GM19455 (cell line): ENCODE measurements around the gene ZNF501.

Experiments used
- ATAC-seq: cut with Tn5 transposase; IDR thresholded peaks from one replicate; pipeline ENCODE4 v1.9.1; 2021; ENCODE audit not compliant: unreplicated experiment

Gene ZNF501

GRCh38 chr3:44729384-44729910 lies at the start of gene ZNF501:
Gene ZNF501, plus strand, starts transcription at chr3:44729635. Its CDS starts 4,787 bp downstream, at chr3:44734422.
- no peak for ATAC-seq

DNA sequence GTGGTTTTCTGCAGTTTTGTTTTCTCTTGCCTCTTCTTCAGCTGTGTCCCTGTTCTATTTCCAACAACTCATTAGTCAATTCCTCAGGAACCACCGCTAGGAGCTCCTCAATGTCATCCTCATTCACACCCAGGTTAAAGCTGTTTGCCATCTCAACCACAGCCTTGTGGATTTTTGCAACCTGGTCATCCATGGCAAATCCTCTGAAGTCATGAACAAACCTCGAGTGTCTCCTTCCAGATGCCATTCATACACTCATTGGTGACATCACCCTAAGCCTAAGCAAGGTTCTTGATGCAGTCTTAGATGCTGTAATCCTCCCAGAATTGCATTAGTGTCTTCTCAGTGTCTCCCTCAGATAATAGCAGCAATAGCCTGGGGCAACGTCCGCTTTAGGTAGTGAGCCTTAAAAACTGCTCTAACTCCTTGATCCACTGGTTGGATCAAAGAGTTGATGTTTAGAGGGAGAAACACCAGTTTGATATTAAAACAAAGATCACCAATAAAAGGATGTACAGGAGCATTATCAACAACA lies 48.4 kb upstream of the ZNF501 start:
- ATAC-seq: no peak

GRCh38 chr3:44682182-44682896 lies 47.1 kb upstream of the ZNF501 start:
- ATAC-seq: no peak

DNA sequence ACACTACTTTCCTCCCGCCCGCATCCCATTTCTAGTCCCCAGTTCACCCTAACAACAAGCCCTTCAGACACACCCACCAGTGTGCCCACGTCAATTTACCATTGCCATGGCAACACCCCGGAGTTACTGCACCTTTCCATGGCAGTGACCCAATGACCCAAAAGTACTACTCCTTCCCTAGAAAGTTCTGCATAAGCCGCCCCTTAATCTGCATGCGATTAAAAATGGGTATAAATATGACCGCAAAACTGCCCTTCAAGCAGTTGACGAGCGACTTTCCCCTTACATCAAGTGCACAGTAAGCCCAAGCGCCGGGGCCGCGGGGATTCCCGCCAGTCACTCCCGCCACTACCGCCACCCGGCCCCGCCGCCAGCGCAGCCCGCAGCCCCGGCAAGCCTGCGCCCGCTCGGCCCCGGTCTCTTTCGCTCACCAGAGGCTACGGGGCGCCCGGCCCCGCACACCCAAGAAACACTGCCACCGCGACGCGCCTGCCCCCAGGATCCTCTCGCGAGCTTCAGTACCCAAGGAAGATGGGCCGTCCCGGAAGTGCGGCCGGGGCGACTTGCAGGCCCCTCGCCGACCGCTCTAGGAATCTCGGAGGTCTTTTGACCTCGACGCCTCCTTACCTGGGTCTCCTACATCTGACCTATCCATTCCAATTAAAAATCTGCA lies 44.2 kb upstream of the ZNF501 start:
- ATAC-seq: peak; percentile 57

DNA sequence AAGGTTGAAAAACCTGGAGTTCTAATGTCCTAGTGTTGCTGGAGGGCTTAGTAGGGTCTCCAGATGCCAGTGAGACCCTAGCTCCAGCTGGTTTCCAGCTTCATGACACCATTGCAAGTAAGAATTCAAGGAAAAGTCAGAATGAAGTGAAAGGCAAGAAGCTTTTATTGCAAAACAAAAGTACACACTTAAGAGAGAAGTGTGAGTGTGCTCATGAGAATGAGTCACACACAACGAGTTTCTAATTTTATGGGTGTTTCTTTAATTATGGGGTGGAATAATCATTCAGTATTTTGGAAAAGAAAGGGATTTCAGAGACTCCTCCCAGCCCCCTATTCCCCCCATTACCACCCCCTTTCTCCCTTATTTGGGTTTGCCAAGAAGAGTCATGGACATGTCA lies 41.5 kb upstream of the ZNF501 start:
- no peak for ATAC-seq

DNA sequence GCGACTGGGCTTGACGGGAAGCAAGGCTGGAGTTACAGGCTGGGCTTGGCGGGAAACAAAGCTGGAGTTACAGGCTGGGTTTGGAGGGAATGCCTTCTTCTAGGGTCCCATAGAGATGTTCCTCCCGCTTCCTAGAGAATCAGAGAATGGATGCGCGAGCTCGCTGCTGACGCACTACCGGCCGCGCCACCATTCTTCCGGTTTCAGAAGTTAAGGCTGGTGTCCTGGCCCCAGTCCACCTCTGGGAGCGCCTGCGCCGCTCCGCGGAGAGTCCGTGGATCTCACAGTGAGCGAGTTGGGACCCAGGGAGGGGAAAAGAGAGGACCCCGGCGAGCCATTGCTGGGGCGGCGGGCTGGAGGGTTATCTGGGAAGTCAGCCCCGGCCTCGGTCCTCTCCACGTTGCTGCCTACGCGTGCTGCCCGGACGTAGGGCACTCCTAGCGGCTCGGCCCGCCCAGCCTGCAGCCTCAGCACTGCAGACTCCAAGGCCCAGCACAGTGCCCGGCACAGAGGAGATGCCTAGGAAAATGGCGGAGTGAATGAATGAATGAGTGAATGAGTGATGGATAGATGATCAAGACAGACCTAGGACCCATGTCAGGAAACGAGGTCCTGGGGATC lies 16.9 kb upstream of the ZNF501 start, which contains the start of gene ZNF502:
Gene ZNF502 (plus strand): TSS at position 206 of the 621 bp plus-strand sequence. CDS start 7,602 bp downstream, outside the sequence.
- ATAC-seq: no peak

- no peak for ATAC-seq
Observed at GRCh38 chr3:44721231-44722102, 8.0 kb upstream of the ZNF501 start.

DNA sequence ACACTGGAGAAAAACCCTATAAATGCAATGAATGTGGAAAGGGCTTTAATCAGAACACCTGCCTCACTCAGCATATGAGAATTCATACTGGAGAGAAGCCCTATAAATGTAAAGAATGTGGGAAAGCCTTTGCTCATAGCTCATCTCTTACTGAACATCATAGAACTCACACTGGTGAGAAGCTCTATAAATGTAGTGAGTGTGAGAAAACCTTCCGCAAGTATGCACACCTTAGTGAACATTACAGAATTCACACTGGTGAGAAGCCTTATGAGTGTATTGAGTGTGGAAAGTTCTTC lies 7.4 kb upstream of the ZNF501 start:
- ATAC-seq: no peak

- ATAC-seq: no peak
Observed at GRCh38 chr3:44734646-44735168, 5.3 kb downstream of the ZNF501 start.

- ATAC-seq: no peak
Observed at GRCh38 chr3:44761101-44761423, 31.6 kb downstream of the ZNF501 start.

DNA sequence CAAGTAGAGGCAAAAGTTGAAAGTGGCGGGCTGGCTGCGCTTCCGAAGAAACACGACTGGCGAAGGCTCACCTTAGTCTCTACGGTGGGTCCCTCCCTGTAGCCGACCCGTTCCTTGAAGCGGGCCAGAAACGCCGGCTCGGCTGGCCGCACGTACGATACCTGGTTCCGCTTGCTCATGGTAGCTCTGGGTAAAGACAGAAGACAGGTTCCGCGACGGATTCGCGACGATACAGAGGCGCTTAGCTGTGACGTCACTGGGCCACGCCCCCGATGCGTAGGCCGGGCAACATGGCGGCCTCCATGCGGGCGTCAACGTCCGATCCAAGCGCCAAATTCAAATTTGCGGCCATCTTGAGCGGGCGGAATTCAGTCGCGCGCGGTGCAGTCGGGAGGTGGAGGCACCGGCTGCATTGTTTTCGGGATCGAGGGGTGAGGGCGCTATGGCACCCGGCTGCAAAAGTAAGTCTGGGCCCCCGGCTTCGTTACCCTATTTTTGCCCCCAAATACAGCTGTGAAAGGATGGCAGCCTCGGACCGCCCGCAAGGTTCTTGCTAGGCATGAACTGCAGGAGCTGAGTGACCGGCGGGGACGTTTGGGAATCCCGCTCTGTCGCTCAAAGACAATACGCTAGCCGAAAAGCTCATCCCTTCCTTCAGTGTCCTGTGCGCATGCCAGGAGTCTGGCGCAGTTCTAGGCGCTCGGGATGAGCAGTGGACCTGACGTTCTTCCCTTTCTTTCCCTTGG lies 32.2 kb downstream of the ZNF501 start, which contains the start of the genes KIAA1143 and KIF15:
Gene KIAA1143 (minus strand): TSS at position 196 of the 746 bp plus-strand sequence. CDS start 17 bp downstream, at position 179.
Gene KIF15 (plus strand): TSS at position 371 of the 746 bp plus-strand sequence. CDS start 72 bp downstream, at position 443.
- ATAC-seq: peak; percentile 90

DNA sequence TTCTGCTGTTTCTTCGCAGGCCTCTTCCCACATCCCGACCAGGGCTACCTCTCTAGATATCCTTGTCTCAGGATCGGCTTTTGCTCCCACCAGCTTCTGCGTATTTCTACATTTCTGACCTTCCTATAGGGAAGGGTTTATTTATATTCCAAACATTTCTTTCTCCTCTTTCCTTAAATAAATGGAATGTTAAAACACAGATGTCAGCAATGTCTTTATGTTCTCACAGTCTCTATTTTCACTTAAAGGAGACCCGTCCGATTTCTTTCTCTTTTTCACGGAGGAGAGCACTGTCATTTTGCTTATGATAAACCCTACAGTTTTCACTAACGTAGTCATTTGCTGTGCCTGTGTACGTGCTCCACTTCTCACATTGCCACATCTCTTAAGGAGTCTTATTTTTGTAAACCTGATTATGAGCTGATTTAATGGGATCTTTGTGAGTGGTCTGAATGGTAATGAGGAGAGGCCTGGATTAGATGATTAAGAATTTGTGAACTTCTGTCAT lies 32.8 kb downstream of the ZNF501 start:
- ATAC-seq: peak; percentile 18

DNA sequence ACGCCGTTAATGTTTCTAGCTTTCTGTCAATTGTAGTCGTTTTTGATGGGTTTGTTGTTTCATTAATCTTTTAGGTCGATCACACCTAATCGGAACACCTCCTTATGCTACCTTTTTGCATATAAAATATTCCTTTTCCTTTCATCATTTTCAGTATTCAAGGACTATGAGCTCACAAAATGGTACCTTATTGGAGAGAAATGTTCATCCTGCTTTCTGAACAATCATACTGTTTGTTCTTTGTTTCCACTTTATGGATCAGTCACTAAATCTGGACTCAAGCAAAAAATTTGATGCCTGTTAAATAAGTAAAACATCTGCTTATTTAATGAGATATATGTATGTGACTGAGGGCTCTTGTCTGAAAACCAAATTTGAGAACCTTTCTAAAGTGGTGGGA lies 33.3 kb downstream of the ZNF501 start:
- ATAC-seq: no peak

- ATAC-seq: no peak
Observed at GRCh38 chr3:44764248-44764647, 34.8 kb downstream of the ZNF501 start.

- ATAC-seq: no peak
Observed at GRCh38 chr3:44771424-44772098, 42.1 kb downstream of the ZNF501 start.

DNA sequence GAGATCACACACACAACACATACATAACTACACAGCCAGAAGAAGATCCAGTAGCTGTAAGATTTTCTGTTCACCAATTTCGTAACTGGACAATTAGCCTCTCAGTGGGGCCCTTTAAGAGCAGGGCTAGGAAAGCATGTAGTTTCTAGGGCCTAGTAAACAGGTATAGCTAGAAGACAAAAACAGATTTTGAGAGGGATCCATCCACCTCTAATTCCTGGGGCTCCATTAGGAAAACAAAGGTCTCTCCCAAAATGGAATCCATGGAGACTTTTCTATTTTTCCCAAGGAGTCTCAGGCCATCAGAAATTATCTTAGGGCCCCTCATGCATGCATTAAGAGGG lies 42.6 kb downstream of the ZNF501 start:
- no peak for ATAC-seq

DNA sequence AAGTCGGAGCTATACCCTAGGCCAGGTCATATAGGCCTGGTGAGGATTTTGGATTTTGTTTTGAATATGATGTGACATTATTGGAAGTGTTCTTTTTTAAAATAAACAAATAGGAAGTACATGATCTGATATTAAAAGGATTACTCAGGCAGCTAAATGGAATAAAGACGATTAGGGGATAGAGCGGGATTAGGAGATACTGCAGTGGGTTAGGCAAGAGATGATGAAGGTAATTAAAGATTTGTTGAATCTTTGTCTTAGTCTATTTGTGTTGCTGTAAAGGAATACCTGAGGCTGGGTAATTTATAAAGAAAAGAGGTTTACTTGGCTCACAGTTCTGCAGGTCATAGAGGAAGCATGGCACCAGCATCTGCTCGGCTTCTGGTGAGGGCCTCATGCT lies 53.5 kb downstream of the ZNF501 start:
- no peak for ATAC-seq
